Mesenchymal stem cell (in vitro differentiated cells and primary cell): ENCODE measurements around the gene SLC28A1.
A peak's percentile ranks its signal among the peaks of the same experiment; 100 is the strongest.

Experiments
- DNase-seq: peaks from one replicate; pipeline ENCODE4 v3.0.0-alpha.2; 2013
- H2AFZ ChIP-seq: one replicate; pipeline ENCODE4 v1.6.1; 2013; ENCODE audit warnings: low read depth, mild to moderate bottlenecking, control low read depth, inconsistent platforms, low read length, moderate library complexity
- H2AK5ac ChIP-seq: 2 replicates; pipeline ENCODE4 v1.6.1; 2013; ENCODE audit warnings: low read length, moderate library complexity, mild to moderate bottlenecking, inconsistent platforms; ENCODE audit not compliant: severe bottlenecking
- H2BK120ac ChIP-seq: one replicate; pipeline ENCODE4 v1.6.1; 2013; ENCODE audit warnings: low read depth, mild to moderate bottlenecking, inconsistent platforms, low read length, moderate library complexity
- H2BK12ac ChIP-seq, 2 experiments: one replicate each; pipeline ENCODE4 v1.6.1; 2013; ENCODE audit warnings: inconsistent platforms in 2 of 2, low read length in 2 of 2, mild to moderate bottlenecking in 2 of 2, moderate library complexity in 2 of 2, control low read depth in 1 of 2
- H2BK15ac ChIP-seq: one replicate; pipeline ENCODE4 v1.6.1; 2013; ENCODE audit warnings: mild to moderate bottlenecking, low read depth, inconsistent platforms; ENCODE audit not compliant: poor library complexity, severe bottlenecking
- H2BK5ac ChIP-seq: 2 replicates; pipeline ENCODE4 v1.6.1; 2013; ENCODE audit warnings: low read depth, mild to moderate bottlenecking, low read length, control low read depth, inconsistent platforms; ENCODE audit not compliant: poor library complexity, severe bottlenecking
- H3K14ac ChIP-seq, 2 experiments: one replicate each; pipeline ENCODE4 v1.6.1; 2013; ENCODE audit warnings: inconsistent platforms in 2 of 2, low read length in 2 of 2, control low read depth in 1 of 2, mild to moderate bottlenecking in 1 of 2, moderate library complexity in 1 of 2
- H3K18ac ChIP-seq, 2 experiments: one replicate each; pipeline ENCODE4 v1.6.1; 2013; ENCODE audit warnings: inconsistent platforms in 2 of 2, low read length in 2 of 2, control low read depth in 1 of 2, low read depth in 1 of 2, mild to moderate bottlenecking in 1 of 2
- H3K23ac ChIP-seq, 2 experiments: one replicate each; pipeline ENCODE4 v1.6.1; 2013; ENCODE audit warnings: inconsistent platforms in 2 of 2, low read length in 2 of 2, mild to moderate bottlenecking in 2 of 2, moderate library complexity in 2 of 2, control low read depth in 1 of 2
- H3K27ac ChIP-seq: 2 replicates; pipeline ENCODE4 v1.5.1; 2013; ENCODE audit warnings: mild to moderate bottlenecking, moderate library complexity, low read length, control low read depth, inconsistent platforms; ENCODE audit not compliant: poor library complexity, severe bottlenecking
- H3K27me3 ChIP-seq, 2 experiments: 2 replicates each; pipeline versions ENCODE4 v1.6.1 to v1.7.0; 2013; ENCODE audit warnings: low read length in 2 of 2, mild to moderate bottlenecking in 2 of 2, moderate library complexity in 2 of 2, control low read depth in 1 of 2, inconsistent platforms in 1 of 2; ENCODE audit not compliant: control insufficient read depth in 1 of 2, insufficient read depth in 1 of 2
- H3K36me3 ChIP-seq, 2 experiments: 2 replicates each; pipeline versions ENCODE4 v1.6.1 to v1.7.0; 2013; ENCODE audit warnings: low read length in 2 of 2, control low read depth in 1 of 2, inconsistent platforms in 1 of 2, low read depth in 1 of 2, mild to moderate bottlenecking in 1 of 2; ENCODE audit not compliant: insufficient read depth in 2 of 2, control insufficient read depth in 1 of 2
- H3K4ac ChIP-seq, 2 experiments: one replicate each; pipeline ENCODE4 v1.6.1; 2013; ENCODE audit warnings: inconsistent platforms in 2 of 2, low read length in 2 of 2, mild to moderate bottlenecking in 2 of 2, moderate library complexity in 2 of 2, control low read depth in 1 of 2, low read depth in 1 of 2
- H3K4me1 ChIP-seq: 2 replicates; pipeline ENCODE4 v1.6.1; 2013; ENCODE audit warnings: low read depth, low read length, control low read depth; ENCODE audit not compliant: control insufficient read depth, insufficient read depth
- H3K4me2 ChIP-seq: 2 replicates; pipeline ENCODE4 v1.6.1; 2013; ENCODE audit warnings: low read length, mild to moderate bottlenecking, inconsistent platforms; ENCODE audit not compliant: poor library complexity, severe bottlenecking
- H3K4me3 ChIP-seq, 2 experiments: 2 replicates each; pipeline versions ENCODE4 v1.5.1 to v1.7.0; 2013; ENCODE audit warnings: low read length in 2 of 2, mild to moderate bottlenecking in 2 of 2, control low read depth in 1 of 2, low read depth in 1 of 2; ENCODE audit not compliant: insufficient read depth in 1 of 2
- H3K79me1 ChIP-seq: replicated peaks from 2 replicates; pipeline ENCODE4 v1.6.1; 2013; ENCODE audit warnings: mild to moderate bottlenecking, control low read depth, low read length, inconsistent platforms; ENCODE audit not compliant: poor library complexity, severe bottlenecking
- H3K9ac ChIP-seq: 2 replicates; pipeline ENCODE4 v1.7.0; 2013; ENCODE audit warnings: mild to moderate bottlenecking, low read length, moderate library complexity
- H3K9me3 ChIP-seq: 2 replicates; pipeline ENCODE4 v1.7.0; 2013; ENCODE audit warnings: mild to moderate bottlenecking, low read length; ENCODE audit not compliant: control insufficient read depth
- H4K8ac ChIP-seq: one replicate; pipeline ENCODE4 v1.6.1; 2013; ENCODE audit warnings: inconsistent platforms, mild to moderate bottlenecking, low read length, moderate library complexity
- H4K91ac ChIP-seq: one replicate; pipeline ENCODE4 v1.6.1; 2013; ENCODE audit warnings: mild to moderate bottlenecking, low read length, inconsistent platforms
- WGBS: methylation state at CpG from one replicate; pipeline ENCODE4 v1.1.7; 2013; ENCODE audit warnings: mixed read lengths; 5-methylcytosine and 5-hydroxymethylcytosine counted together

The SLC28A1 gene

DNA sequence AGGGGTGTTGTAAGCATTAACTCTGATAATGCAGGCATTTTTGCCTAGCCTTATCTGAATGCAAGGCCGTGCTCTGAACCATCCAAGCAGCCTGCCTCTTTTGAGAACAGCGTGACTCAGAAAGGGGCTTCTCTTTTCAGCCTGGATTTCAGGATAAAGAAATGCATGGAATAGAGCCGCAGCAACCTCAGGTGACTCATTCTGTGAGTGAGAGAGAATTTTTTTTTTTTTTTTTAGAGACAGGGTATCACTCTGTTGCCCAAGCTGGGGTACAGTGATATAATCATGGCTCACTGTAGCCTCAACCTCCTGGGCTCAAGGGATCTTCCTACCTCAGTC, 76.6 kb downstream of the SLC28A1 start:
- no peak overlapping the region for H3K9ac ChIP-seq
- H2AK5ac ChIP-seq, result no peak overlapping the region
- 24% methylated on average over 3 of the region's 3 CpGs for WGBS
- no peak overlapping the region for H3K14ac ChIP-seq
- no peak overlapping the region for H3K23ac ChIP-seq
- H3K4ac ChIP-seq, result no peak overlapping the region
- no peak overlapping the region for H2BK12ac ChIP-seq
- H3K4me3 ChIP-seq, result no peak overlapping the region
- H2AFZ ChIP-seq, result no peak overlapping the region
- H3K4me2 ChIP-seq, result no peak overlapping the region
- H3K27me3 ChIP-seq, result no peaks in the 10 kb centered on the region
- H3K27ac ChIP-seq, result no peak overlapping the region
- peaks cover 13% of the 10 kb centered on the region for H3K9me3 ChIP-seq
- no peak overlapping the region for H2BK5ac ChIP-seq
- no peaks in the 10 kb centered on the region for H3K36me3 ChIP-seq
- no peaks in the 10 kb centered on the region for H3K79me1 ChIP-seq
- H4K8ac ChIP-seq, result no peak overlapping the region
- no peak overlapping the region for H2BK120ac ChIP-seq
- H3K4me1 ChIP-seq, result peaks cover 3% of the 10 kb centered on the region
- peak; percentile 66 for DNase-seq
- H3K18ac ChIP-seq, result no peak overlapping the region
- H4K91ac ChIP-seq, result no peak overlapping the region
- no peak overlapping the region for H2BK15ac ChIP-seq

DNA sequence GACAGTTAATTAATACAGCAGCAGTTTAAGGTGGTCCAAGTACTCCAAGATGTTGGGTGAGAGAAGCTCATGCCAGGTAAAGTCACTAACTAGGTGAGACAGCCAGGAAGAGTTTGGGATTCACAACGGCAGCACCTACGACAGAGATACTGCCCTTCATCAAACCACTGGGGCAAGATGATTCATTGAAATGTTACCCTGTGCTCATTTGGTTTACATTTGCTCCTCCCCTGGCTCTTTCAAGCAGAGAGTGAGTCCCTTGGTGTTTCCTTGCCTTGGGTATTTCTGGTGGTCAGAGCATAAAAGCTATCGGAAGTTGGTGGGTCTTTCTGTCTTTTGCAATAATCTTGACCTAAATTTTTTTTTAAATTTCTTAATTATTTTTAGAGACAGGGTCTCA, 77.2 kb downstream of the SLC28A1 start:
- H2AK5ac ChIP-seq, result peak overlapping the region; percentile 35
- whole genome bisulfite sequencing, result 25% methylated on average over 1 of the region's 3 CpGs
- H2BK120ac ChIP-seq, result no peak overlapping the region

DNA sequence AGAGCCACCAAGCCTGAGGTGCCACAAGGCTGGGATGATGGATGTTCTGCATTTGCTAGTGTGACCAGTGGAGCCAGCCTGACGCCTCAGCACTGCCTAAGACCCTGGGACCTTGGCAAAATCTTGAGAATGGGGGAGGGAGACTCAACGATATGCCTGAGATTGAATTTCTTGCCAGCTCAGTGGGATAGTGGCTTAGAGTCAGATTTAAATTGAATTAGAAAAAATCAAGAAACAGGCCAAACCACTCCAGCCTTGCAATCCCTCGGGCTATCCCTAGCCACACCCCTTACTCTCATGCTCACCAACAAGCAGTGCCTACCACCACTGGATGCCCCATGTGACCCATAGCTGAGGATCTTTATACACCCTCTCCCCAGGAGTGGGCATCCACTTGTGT, 78.5 kb downstream of the SLC28A1 start:
- no peak overlapping the region for H2BK120ac ChIP-seq
- no peak for DNase-seq
- no peaks in the 10 kb centered on the region for H3K79me1 ChIP-seq
- no peak overlapping the region for H2AFZ ChIP-seq
- H3K27ac ChIP-seq, result no peak overlapping the region
- H3K23ac ChIP-seq, result no peak overlapping the region
- no peak overlapping the region for H3K9ac ChIP-seq
- H3K18ac ChIP-seq, result no peak overlapping the region
- no peak overlapping the region for H2BK12ac ChIP-seq
- no peak overlapping the region for H3K4me3 ChIP-seq
- no peak overlapping the region for H4K8ac ChIP-seq
- H3K9me3 ChIP-seq, result peaks cover 13% of the 10 kb centered on the region
- H2BK15ac ChIP-seq, result no peak overlapping the region
- H3K36me3 ChIP-seq, result no peaks in the 10 kb centered on the region
- H2AK5ac ChIP-seq, result no peak overlapping the region
- no peak overlapping the region for H3K4ac ChIP-seq
- no peak overlapping the region for H3K4me2 ChIP-seq
- no peak overlapping the region for H4K91ac ChIP-seq
- H3K4me1 ChIP-seq, result peaks cover 3% of the 10 kb centered on the region
- 97% methylated on average over 3 of the region's 3 CpGs for WGBS
- no peak overlapping the region for H2BK5ac ChIP-seq
- H3K27me3 ChIP-seq, result no peaks in the 10 kb centered on the region
- no peak overlapping the region for H3K14ac ChIP-seq

More for the DNA sequence above, 77.2 kb downstream of the SLC28A1 start:
- Histone ChIP-seq H3K4me3 (no peak overlapping the region), H2AFZ (no peak overlapping the region), H3K27me3 (no peaks in the 10 kb centered on the region), H3K36me3 (no peaks in the 10 kb centered on the region), H2BK15ac (no peak overlapping the region), H3K14ac (no peak overlapping the region), H2BK12ac (no peak overlapping the region), H3K9me3 (peaks cover 13% of the 10 kb centered on the region), H3K18ac (no peak overlapping the region), H3K23ac (no peak overlapping the region), H4K8ac (no peak overlapping the region), H3K4me1 (peaks cover 3% of the 10 kb centered on the region), H3K79me1 (no peaks in the 10 kb centered on the region), H3K9ac (no peak overlapping the region), H3K27ac (no peak overlapping the region), H2BK5ac (no peak overlapping the region), H4K91ac (no peak overlapping the region), H3K4ac (no peak overlapping the region), H3K4me2 (no peak overlapping the region)
- no peak for DNase-seq

DNA sequence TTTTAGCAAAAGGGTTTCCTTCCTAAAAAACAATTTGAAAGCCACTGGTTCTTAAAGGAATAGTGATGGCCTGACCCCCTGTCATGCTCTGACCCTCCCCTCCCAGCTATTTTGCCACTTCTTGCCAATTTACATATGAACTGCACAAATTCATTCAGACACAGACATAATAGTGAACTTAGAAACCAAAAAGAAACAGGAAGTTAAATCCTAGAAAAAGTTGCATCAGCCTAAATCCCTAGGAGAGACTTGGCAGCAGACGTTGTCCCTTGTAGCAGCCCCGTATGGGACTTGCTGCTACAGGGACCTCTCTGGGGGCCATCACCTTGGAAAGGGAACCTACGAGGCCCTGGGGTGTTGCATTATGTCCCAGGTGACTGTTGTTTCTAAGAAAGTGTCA, 82.9 kb downstream of the SLC28A1 start:
- Histone ChIP-seq H2BK15ac (no peak overlapping the region), H4K91ac (no peak overlapping the region), H2AK5ac (no peak overlapping the region), H3K4me3 (no peak overlapping the region), H4K8ac (peak overlapping the region; percentile 5), H2BK120ac (no peak overlapping the region), H3K27ac (no peak overlapping the region), H3K4me2 (no peak overlapping the region), H2AFZ (peak overlapping the region; percentile 11), H2BK12ac (no peak overlapping the region), H3K4ac (no peak overlapping the region), H2BK5ac (no peak overlapping the region), H3K4me1 (no peaks in the 10 kb centered on the region), H3K23ac (no peak overlapping the region), H3K18ac (no peak overlapping the region), H3K27me3 (peaks cover 0 to 8% of the 10 kb centered on the region in 2 experiments), H3K36me3 (no peaks in the 10 kb centered on the region), H3K79me1 (no peaks in the 10 kb centered on the region), H3K9me3 (peaks cover 13% of the 10 kb centered on the region), H3K9ac (no peak overlapping the region), H3K14ac (peak overlapping the region in 1 of 2 experiments; percentile 59)
- DNase-seq, result no peak
- 66% methylated on average over 3 of the region's 3 CpGs for WGBS
